GM12875 (cell line): ENCODE measurements around the gene ADAMTS9.

ENCODE experiments used
- H3K4me3 ChIP-seq: one replicate; pipeline ENCODE4 v1.5.1; 2011; ENCODE audit warnings: low read depth, low read length, control low read depth
- CTCF ChIP-seq: IDR thresholded peaks from 2 replicates; pipeline ENCODE4 v1.5.1; 2011; ENCODE audit warnings: low read depth, mild to moderate bottlenecking, control low read depth, inconsistent platforms, low read length, moderate library complexity, borderline replicate concordance; ENCODE audit not compliant: insufficient read depth

ADAMTS9 gene

DNA sequence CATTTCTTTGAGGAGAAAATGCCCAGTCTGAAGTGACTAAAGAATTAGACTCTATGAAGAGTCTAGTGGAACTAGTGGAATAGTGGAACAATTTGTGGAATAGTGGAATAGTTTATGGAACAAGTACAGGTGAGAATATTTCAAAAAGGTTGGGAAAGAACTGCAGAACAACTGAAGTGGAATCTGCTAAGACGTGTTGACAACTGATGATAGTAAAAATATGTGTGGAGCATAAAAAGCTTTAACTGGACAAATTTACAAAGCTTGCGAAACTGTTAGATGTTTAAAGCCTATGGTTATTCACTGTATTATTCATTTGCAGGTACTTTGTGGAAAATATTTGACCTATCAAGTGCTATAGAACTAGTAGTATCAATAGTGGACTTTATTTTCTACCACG lies 164.5 kb downstream of the ADAMTS9 start:
- H3K4me3 ChIP-seq: no peak overlapping the region
- no peak for TF ChIP-seq CTCF

DNA sequence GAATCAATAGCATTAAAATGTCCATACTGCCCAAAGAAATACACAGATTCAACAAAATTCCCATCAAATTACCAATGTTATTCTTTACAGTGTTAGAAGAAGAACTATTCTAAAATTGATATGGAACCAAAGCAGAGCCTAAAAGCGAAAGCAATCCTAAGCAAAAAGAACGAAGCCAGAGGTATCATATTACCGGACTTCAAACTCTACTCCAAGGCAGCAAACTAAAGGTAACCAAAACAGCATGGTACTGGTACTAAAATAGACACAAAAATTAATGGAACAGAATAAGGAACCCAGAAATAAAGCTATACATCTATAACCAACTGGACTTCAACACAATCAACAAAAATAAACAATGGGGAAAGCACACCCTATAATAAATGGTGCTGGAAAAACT lies 167.5 kb downstream of the ADAMTS9 start:
- TF ChIP-seq CTCF: no peak
- no peak overlapping the region for H3K4me3 ChIP-seq

GRCh38 chr3:64518950-64519349 lies 168.8 kb downstream of the ADAMTS9 start:
- no peak overlapping the region for H3K4me3 ChIP-seq
- TF ChIP-seq CTCF: no peak

GRCh38 chr3:64518496-64518895 lies 169.3 kb downstream of the ADAMTS9 start:
- TF ChIP-seq CTCF: no peak

GRCh38 chr3:64514889-64515288 lies 172.9 kb downstream of the ADAMTS9 start:
- H3K4me3 ChIP-seq: no peak overlapping the region
- TF ChIP-seq CTCF: no peak

More at GRCh38 chr3:64518496-64518895, 169.3 kb downstream of the ADAMTS9 start:
- H3K4me3 ChIP-seq: no peak overlapping the region

GRCh38 chr3:64509206-64509605 lies 178.6 kb downstream of the ADAMTS9 start:
- no peak overlapping the region for H3K4me3 ChIP-seq
- no peak for TF ChIP-seq CTCF

- TF ChIP-seq CTCF: no peak
- no peak overlapping the region for H3K4me3 ChIP-seq
These were observed 179.7 kb downstream of the ADAMTS9 start for GRCh38 chr3:64508140-64508539.
